Vagina (tissue), 2 donors: ENCODE results near the gene BNC2. TPM values are rescaled to one million over a fixed set of nuclear protein-coding genes. Genes with fewer than 3 reads are reported as not detected.

Experiments
- DNase-seq, 2 donors: peaks; one replicate each; pipeline ENCODE4 v3.0.0-alpha.2; 2017; ENCODE audit errors: extremely low spot score in 2 of 2
- H3K27ac ChIP-seq: fragments of 200-600 bp; sonication (generic); one replicate; pipeline ENCODE4 v1.5.1; 2019
- H3K27me3 ChIP-seq: fragments of 200-600 bp; sonication (generic); one replicate; pipeline ENCODE4 v1.5.1; 2019
- H3K36me3 ChIP-seq, 2 donors: fragments of 200-600 bp; sonication (generic); one replicate each; pipeline ENCODE4 v1.5.1; 2017 to 2019
- H3K4me1 ChIP-seq: fragments of 200-600 bp; sonication (generic); one replicate; pipeline ENCODE4 v1.5.1; 2019
- H3K4me3 ChIP-seq, 2 donors: fragments of 200-600 bp; sonication (generic); 1 replicate in 1 of 2; 2 replicates in 1 of 2; pipeline ENCODE4 v1.5.1; 2016 to 2019
- H3K9me3 ChIP-seq: fragments of 200-600 bp; sonication (generic); one replicate; pipeline ENCODE4 v1.5.1; 2019
- POLR2A ChIP-seq, 2 donors: fragments of 450-650 bp; IDR thresholded peaks; one replicate each; pipeline ENCODE4 v1.6.1; 2017; ENCODE audit warnings: antibody characterized with exemption in 2 of 2, mild to moderate bottlenecking in 2 of 2, moderate library complexity in 2 of 2
- POLR2AphosphoS5 ChIP-seq, 2 donors: sonication (generic); formaldehyde crosslinking; IDR thresholded peaks; one replicate each; pipeline ENCODE4 v1.9.0; 2017; ENCODE audit warnings: antibody characterized with exemption in 2 of 2, mild to moderate bottlenecking in 2 of 2, low read depth in 1 of 2; ENCODE audit not compliant: insufficient read depth in 1 of 2
- intact Hi-C: fragments of 100-400 bp; cut with DNase I; formaldehyde crosslinking; loops from one replicate; pipeline ENCODE4 v1.15.1; 2023
- total RNA-seq: library from RNA; depleted of rRNA; stranded (reverse); fragments of >200 nt; gene quantifications from one replicate; pipeline ENCODE4 v1.2.3, GENCODE V29; 2016
- TF ChIP-seq, protein P1 (sequence below), 3 experiments: fragments of 450-650 bp in 2 of 3; fragments of 200-600 bp in 1 of 3; sonication (generic) in 1 of 3; IDR thresholded peaks; one replicate each; pipeline ENCODE4 v1.5.1; 2017 to 2019; ENCODE audit warnings: antibody characterized with exemption in 3 of 3, mild to moderate bottlenecking in 2 of 3, moderate library complexity in 2 of 3

The BNC2 gene
- total RNA-seq, 1 donor from 2014 or later: 33.9 TPM

DNA sequence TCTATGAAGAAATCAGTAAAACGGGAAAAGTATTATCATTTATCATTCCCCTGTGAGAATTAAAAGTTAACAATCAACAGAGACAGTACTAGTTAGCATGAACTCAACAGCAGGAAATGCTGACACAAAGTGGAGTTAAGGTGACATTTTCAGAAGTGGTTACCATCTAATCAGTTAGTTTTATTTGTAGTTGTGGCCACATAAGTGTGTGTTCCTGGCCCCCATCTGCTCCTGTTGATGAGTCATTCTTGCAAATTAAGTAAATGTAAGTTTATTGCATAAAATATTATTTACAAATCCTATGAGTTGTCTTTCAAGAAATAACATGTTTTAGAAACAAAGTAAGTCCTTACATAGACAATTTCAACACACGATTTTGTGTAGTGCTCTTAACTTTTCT is 8.9 kb upstream of the BNC2 start:
- H3K27ac ChIP-seq: no peak overlapping the region
- TF ChIP-seq POLR2AphosphoS5 (IDR thresholded peaks at IDR 0.05; ENCODE audit: insufficient read depth in 1 of 2, low read depth in 1 of 2) (no peak), POLR2A (IDR thresholded peaks at IDR 0.05) (no peak)
- TF ChIP-seq, protein P1, sequence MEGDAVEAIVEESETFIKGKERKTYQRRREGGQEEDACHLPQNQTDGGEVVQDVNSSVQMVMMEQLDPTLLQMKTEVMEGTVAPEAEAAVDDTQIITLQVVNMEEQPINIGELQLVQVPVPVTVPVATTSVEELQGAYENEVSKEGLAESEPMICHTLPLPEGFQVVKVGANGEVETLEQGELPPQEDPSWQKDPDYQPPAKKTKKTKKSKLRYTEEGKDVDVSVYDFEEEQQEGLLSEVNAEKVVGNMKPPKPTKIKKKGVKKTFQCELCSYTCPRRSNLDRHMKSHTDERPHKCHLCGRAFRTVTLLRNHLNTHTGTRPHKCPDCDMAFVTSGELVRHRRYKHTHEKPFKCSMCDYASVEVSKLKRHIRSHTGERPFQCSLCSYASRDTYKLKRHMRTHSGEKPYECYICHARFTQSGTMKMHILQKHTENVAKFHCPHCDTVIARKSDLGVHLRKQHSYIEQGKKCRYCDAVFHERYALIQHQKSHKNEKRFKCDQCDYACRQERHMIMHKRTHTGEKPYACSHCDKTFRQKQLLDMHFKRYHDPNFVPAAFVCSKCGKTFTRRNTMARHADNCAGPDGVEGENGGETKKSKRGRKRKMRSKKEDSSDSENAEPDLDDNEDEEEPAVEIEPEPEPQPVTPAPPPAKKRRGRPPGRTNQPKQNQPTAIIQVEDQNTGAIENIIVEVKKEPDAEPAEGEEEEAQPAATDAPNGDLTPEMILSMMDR (IDR thresholded peaks at IDR 0.05): no peak
- intact Hi-C loops: no loop called here

DNA sequence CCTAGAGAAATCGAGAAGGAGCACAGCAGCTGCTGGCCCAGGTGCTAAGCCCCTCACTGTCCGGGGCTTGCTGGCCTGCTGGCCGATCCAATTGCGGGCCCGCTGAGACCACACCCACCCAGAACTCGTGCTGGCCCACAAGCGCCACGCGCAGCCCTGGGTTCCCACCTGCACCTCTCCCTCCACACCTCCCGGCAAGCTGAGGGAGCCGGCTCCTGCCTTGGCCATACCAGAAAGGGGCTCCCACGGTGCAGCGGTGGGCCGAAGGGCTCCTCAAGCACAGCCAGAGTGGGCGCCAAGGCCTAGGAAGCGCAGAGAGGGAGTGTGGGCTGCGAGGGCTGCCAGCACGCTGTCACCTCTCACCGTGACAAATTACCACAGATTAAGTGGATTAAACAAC is 6.8 kb upstream of the BNC2 start:
- Histone ChIP-seq H3K4me1 (peaks cover 5% of the 10 kb centered on the region), H3K27ac (no peak overlapping the region), H3K36me3 (no peaks in the 10 kb centered on the region), H3K4me3 (no peak overlapping the region), H3K27me3 (no peaks in the 10 kb centered on the region), H3K9me3 (no peaks in the 10 kb centered on the region)
- TF ChIP-seq POLR2AphosphoS5 (IDR thresholded peaks at IDR 0.05; ENCODE audit: insufficient read depth in 1 of 2, low read depth in 1 of 2) (no peak), POLR2A (IDR thresholded peaks at IDR 0.05) (no peak)
- TF ChIP-seq, protein P1 (IDR thresholded peaks at IDR 0.05): no peak
- intact Hi-C loops: no loop called here
- no peak for DNase-seq

More for the DNA sequence above, 8.9 kb upstream of the BNC2 start:
- Histone ChIP-seq H3K4me3 (no peak overlapping the region), H3K27me3 (no peaks in the 10 kb centered on the region), H3K9me3 (no peaks in the 10 kb centered on the region), H3K36me3 (no peaks in the 10 kb centered on the region), H3K4me1 (no peaks in the 10 kb centered on the region)
- DNase-seq: no peak

GRCh38 chr9:16873126-16873802 is 2.8 kb upstream of the BNC2 start:
- Histone ChIP-seq H3K4me1 (peaks cover 24% of the 10 kb centered on the region), H3K36me3 (no peaks in the 10 kb centered on the region), H3K27me3 (no peaks in the 10 kb centered on the region), H3K27ac (no peak overlapping the region), H3K9me3 (no peaks in the 10 kb centered on the region), H3K4me3 (no peak overlapping the region)
- intact Hi-C loops: loop anchor here (5.0 kb wide), 1 partner anchor 146 kb away; no protein-coding TSS in a partner anchor
- no peak for DNase-seq
- TF ChIP-seq POLR2A (IDR thresholded peaks at IDR 0.05): no peak
- TF ChIP-seq, protein P1 (IDR thresholded peaks at IDR 0.05): no peak
- TF ChIP-seq POLR2AphosphoS5 (IDR thresholded peaks at IDR 0.05; ENCODE audit: insufficient read depth in 1 of 2, low read depth in 1 of 2): no peak

DNA sequence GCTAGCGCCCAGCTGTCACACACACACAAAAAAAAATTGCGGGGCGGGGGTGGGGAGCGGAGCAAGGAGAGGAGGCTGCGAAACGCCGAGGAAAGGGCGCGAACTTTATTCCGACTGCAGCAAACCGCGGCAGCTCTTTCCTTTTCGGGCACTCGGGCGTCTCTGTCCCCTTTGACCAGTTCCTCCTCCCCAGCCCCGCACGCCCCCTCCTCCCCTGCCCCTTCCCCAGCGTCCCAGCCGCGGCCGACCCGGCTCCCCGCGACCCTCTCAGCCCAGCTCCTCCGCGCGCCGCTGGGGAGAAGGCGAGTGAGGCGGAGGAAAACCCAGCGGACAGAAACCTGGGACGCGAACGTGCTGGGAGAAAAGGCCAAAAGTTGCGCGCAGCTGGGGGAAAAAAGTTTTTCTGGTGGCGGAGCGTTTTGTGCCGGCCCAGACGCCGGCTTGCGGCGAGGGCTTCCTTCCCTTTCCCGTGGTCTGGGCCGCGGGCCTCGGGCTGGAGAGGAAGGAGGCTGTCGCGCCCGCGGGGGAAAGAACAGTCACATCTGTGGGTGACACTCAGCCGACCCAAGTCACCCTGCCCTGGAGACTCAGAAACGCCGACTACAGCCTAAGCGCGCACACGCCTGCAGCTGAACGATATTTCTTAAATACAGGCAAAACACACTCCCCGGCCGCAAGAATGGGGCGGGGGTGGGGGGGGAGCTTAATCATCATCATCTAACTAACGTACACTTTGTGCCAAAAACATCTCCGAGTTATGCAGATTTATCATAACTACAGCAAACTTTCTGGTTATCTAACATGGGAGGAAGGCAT is 1.1 kb upstream of the BNC2 start:
- Histone ChIP-seq H3K9me3 (no peaks in the 10 kb centered on the region), H3K4me3 (peak overlapping the region; percentile 74 to 78), H3K27ac (peak overlapping the region; percentile 92), H3K4me1 (peaks cover 36% of the 10 kb centered on the region), H3K27me3 (no peaks in the 10 kb centered on the region), H3K36me3 (no peaks in the 10 kb centered on the region)
- no peak for TF ChIP-seq POLR2A (IDR thresholded peaks at IDR 0.05)
- TF ChIP-seq, protein P1 (IDR thresholded peaks at IDR 0.05): no peak
- peak in 1 of 2 donors; percentile 47 for TF ChIP-seq POLR2AphosphoS5 (IDR thresholded peaks at IDR 0.05; ENCODE audit: insufficient read depth in 1 of 2, low read depth in 1 of 2)
- no peak for DNase-seq
- intact Hi-C loops: loop anchor here (5.0 kb wide), 1 partner anchor 144 kb away; no protein-coding TSS in a partner anchor
